ENCODE data around the gene SPHK2. TPM values are rescaled to one million over a fixed set of nuclear protein-coding genes. Genes with fewer than 3 reads are reported as not detected.
"Not testable (repeated sequence)": the region's sequence is repeated elsewhere in the genome, so short reads cannot be mapped to it uniquely, and the experiment has no call there.

Gene SPHK2
- total RNA-seq, 1 donor from 2014 or later = 8.0 TPM

GRCh38 chr19:48650974-48651682 is 31.8 kb downstream of the SPHK2 start:
- no peaks in the 10 kb centered on the region for H3K27me3 ChIP-seq (ENCODE audit: low read depth)
- TF ChIP-seq, protein P1, sequence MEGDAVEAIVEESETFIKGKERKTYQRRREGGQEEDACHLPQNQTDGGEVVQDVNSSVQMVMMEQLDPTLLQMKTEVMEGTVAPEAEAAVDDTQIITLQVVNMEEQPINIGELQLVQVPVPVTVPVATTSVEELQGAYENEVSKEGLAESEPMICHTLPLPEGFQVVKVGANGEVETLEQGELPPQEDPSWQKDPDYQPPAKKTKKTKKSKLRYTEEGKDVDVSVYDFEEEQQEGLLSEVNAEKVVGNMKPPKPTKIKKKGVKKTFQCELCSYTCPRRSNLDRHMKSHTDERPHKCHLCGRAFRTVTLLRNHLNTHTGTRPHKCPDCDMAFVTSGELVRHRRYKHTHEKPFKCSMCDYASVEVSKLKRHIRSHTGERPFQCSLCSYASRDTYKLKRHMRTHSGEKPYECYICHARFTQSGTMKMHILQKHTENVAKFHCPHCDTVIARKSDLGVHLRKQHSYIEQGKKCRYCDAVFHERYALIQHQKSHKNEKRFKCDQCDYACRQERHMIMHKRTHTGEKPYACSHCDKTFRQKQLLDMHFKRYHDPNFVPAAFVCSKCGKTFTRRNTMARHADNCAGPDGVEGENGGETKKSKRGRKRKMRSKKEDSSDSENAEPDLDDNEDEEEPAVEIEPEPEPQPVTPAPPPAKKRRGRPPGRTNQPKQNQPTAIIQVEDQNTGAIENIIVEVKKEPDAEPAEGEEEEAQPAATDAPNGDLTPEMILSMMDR (IDR thresholded peaks at IDR 0.05; ENCODE audit: borderline replicate concordance) = no peak
- H3K36me3 ChIP-seq = no peaks in the 10 kb centered on the region
- no peaks in the 10 kb centered on the region for H3K9me3 ChIP-seq (replicated peaks)
- no peak overlapping the region for H3K4me3 ChIP-seq
- no peak overlapping the region for H3K27ac ChIP-seq (replicated peaks)
- intact Hi-C loops (cut with micrococcal nuclease) = no loop called here
- peaks cover 4% of the 10 kb centered on the region for H3K4me1 ChIP-seq
- DNase-seq = no peak

GRCh38 chr19:48651683-48652048 is 32.4 kb downstream of the SPHK2 start:
- Histone ChIP-seq H3K9me3 (replicated peaks) (no peaks in the 10 kb centered on the region), H3K27me3 (ENCODE audit: low read depth) (no peaks in the 10 kb centered on the region), H3K36me3 (no peaks in the 10 kb centered on the region), H3K4me1 (no peaks in the 10 kb centered on the region), H3K4me3 (no peak overlapping the region), H3K27ac (replicated peaks) (no peak overlapping the region)
- DNase-seq = no peak
- TF ChIP-seq, protein P1 (IDR thresholded peaks at IDR 0.05; ENCODE audit: borderline replicate concordance) = no peak
- intact Hi-C loops (cut with micrococcal nuclease) = no loop called here

DNA sequence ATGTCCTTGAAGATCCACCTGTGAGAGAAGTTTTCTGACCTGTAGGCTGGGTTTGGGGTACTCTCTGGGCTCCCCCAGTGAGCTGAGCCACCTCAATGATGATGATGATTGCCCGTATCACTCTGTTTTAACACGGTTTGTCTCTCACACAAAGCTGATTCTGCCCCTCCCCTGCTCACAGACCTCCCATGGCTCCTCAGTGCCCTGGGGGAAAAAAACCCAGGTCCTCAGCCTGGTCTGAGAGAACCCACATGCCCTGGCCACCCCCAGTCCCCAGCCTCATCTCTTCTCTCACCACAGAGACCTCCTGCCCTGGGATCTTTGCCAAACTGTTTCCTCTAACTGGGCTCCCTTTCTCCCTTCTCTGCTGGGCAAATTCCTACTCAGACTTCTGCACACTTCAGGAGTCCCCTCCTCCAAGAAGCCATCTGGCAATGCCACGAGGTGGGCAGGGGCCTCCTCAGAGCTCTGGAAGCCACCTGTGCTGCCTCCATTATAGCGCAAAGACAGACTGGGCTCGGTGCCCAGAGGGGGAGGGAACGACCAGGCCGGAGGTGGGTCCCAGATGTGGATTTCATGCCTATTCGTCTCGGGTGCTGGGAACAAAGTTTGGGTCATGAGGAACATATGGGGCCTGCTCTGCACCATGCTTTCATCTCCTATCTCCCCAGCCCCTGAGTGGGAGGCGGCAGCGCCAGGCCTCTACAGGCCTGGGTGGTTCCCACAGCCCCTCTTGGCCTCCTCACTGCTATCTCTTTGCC is 35.2 kb downstream of the SPHK2 start:
- Histone ChIP-seq H3K27ac (replicated peaks) (no peak overlapping the region), H3K36me3 (no peaks in the 10 kb centered on the region), H3K27me3 (ENCODE audit: low read depth) (no peaks in the 10 kb centered on the region), H3K9me3 (replicated peaks) (no peaks in the 10 kb centered on the region), H3K4me1 (no peaks in the 10 kb centered on the region), H3K4me3 (no peak overlapping the region)
- no peak for DNase-seq
- TF ChIP-seq, protein P1 (IDR thresholded peaks at IDR 0.05; ENCODE audit: borderline replicate concordance) = no peak
- intact Hi-C loops (cut with micrococcal nuclease) = no loop called here

GRCh38 chr19:48656840-48657474 is 37.7 kb downstream of the SPHK2 start:
- no peak overlapping the region for H3K4me3 ChIP-seq
- no peaks in the 10 kb centered on the region for H3K36me3 ChIP-seq
- intact Hi-C loops (cut with micrococcal nuclease) = no loop called here
- H3K27ac ChIP-seq (replicated peaks) = no peak overlapping the region
- peaks cover 13% of the 10 kb centered on the region for H3K4me1 ChIP-seq
- TF ChIP-seq, protein P1 (IDR thresholded peaks at IDR 0.05; ENCODE audit: borderline replicate concordance) = no peak
- no peaks in the 10 kb centered on the region for H3K27me3 ChIP-seq (ENCODE audit: low read depth)
- DNase-seq = no peak
- no peaks in the 10 kb centered on the region for H3K9me3 ChIP-seq (replicated peaks)

GRCh38 chr19:48657828-48658227 is 38.5 kb downstream of the SPHK2 start:
- H3K9me3 ChIP-seq (replicated peaks); DNase-seq; H3K27me3 ChIP-seq (ENCODE audit: low read depth); H3K27ac ChIP-seq (replicated peaks); H3K4me3 ChIP-seq; intact Hi-C loops (cut with micrococcal nuclease); H3K36me3 ChIP-seq: not testable (repeated sequence)
- H3K4me1 ChIP-seq = peaks cover 13% of the 10 kb centered on the region
